ENCODE results near the gene PGP.

Gene PGP

DNA sequence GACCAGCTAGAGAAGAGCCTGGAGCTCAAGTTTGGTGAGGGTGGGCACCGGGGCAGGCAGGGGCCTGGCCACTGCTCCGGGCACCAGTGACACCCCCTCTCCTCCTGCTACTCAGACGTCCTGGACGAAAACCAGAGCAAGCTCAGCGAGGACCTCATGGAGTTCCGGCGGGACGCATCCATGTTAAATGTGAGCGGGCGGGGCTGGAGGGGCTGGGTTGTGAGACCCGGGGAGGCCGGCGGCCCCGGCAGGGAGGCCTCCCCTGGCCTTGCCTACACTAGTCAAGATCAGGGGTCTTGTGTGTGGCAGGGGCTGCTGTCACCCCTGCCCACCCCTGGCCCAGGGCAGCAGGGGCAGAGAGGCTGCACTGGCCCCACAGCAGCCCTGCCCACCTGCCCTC lies 41.3 kb downstream of the PGP start:
- no peak overlapping the region for H3K27ac ChIP-seq
- TF ChIP-seq, protein P1, sequence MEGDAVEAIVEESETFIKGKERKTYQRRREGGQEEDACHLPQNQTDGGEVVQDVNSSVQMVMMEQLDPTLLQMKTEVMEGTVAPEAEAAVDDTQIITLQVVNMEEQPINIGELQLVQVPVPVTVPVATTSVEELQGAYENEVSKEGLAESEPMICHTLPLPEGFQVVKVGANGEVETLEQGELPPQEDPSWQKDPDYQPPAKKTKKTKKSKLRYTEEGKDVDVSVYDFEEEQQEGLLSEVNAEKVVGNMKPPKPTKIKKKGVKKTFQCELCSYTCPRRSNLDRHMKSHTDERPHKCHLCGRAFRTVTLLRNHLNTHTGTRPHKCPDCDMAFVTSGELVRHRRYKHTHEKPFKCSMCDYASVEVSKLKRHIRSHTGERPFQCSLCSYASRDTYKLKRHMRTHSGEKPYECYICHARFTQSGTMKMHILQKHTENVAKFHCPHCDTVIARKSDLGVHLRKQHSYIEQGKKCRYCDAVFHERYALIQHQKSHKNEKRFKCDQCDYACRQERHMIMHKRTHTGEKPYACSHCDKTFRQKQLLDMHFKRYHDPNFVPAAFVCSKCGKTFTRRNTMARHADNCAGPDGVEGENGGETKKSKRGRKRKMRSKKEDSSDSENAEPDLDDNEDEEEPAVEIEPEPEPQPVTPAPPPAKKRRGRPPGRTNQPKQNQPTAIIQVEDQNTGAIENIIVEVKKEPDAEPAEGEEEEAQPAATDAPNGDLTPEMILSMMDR (conservative IDR thresholded peaks at IDR 0.05), result no peak

DNA sequence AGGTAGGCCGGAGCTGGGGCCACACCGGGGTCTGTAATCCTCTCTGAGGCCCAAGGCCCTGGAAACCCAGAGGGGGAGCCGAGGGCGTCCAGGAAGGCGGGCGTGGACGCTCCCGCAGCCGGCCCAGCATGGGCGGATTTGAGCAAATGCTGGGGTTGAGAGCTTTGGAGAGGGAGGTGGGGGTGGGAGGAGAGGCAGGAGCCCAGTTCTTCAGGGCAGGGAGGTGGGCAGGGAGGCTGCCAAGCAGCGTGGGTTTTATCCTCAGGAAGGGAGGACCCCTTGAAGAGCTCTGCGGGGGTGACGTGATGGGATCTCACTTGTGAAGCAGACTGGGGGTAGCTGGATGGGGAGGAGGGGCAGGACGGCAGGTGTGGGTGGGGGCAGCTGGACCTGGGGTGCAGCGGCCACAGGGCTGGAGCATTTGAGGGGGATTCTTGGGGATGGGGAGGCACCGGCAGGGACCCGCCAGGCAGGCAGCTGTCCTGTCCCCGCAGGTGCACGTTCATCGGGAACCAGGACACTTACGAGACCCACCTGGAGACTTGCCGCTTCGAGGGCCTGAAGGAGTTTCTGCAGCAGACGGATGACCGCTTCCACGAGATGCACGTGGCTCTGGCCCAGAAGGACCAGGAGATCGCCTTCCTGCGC lies 41.8 kb downstream of the PGP start:
- no peak overlapping the region for H3K27ac ChIP-seq
- TF ChIP-seq, protein P1 (conservative IDR thresholded peaks at IDR 0.05), result no peak

DNA sequence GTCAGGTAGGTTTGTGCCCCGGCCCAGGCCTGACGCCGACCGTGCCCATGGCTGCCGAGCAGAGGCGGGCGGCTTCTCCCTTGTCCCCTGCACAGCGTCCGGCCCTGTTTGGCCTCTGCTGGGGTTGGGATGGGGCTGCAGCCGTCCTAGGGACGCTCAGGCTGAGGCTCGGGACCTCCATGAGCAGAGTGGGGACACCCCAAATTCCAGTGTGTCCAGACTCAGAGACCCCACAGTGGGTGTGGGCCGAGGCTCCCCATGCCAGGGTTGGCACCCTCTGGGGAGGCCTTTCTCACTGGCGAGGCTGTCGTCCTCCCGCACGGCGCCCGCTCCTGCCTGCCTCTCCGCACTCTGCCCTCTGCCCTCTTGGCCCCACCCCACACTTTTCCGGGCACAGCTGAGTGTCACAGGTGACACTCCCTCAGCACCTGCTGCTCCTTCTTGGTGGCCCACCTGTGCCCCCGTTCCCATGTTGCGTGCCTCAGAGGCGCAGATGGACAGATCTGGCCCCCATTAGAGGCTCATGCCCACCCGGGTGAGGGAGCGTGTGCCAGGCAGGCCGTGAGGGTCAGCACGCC lies 43.0 kb downstream of the PGP start:
- no peak overlapping the region for H3K27ac ChIP-seq
- TF ChIP-seq, protein P1 (conservative IDR thresholded peaks at IDR 0.05), result no peak

DNA sequence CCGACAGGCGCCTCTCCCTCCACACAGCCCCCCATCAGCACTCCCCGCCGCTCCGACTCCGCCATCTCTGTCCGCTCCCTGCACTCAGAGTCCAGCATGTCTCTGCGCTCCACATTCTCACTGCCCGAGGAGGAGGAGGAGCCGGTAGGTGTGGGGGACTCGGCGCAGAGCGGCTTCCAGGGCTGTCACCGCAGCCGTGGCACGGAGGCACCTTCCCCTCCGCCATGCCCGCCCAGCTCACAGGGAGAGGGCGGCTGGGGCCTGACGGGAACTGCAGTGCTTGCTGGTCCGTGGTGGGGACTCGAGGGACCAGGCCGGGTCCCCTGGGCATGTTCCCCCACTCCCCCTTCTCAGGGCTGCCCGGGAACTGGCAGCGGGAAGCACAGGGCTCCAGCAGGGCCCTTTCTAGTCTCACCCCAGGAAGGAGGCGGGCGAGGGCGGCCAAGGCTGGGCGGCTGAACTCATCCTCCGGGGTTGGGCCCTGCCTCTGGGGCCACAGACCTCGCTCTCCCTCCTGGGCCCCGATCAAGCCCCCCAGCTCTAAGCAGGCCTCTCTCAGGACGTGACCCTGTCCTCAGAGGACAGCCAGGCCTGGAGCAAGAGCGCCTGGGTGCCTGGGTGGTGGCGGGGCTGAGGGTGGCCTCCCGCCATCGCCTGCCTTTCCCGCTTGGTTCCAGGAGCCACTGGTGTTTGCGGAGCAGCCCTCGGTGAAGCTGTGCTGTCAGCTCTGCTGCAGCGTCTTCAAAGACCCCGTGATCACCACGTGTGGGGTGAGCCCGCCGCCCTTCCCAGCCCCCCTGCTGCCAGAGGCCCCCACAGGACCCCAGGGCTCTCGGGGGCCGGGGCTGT lies 43.8 kb downstream of the PGP start:
- TF ChIP-seq, protein P1 (conservative IDR thresholded peaks at IDR 0.05), result no peak
- H3K27ac ChIP-seq, result no peak overlapping the region

DNA sequence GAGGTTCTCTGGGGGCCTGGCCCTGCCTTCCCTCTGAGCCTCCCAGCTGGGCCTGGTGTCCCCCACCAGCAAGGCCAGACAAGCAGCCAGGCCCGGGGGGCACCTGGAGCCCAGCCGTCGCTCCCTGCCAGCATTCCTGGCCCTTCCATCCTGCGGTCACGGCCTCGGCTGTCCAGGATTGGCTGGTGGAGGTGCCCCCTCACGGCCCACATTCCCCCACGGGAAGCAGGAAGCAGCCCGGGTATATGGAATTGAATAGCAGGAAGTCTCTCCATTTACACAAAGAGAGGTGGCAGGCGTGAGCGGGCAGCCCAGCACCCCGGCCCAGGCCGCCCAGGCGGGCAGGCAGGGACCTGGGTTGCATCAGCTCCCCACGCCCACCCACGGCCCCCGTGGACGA lies 44.6 kb downstream of the PGP start:
- TF ChIP-seq, protein P1 (conservative IDR thresholded peaks at IDR 0.05), result no peak
- no peak overlapping the region for H3K27ac ChIP-seq

DNA sequence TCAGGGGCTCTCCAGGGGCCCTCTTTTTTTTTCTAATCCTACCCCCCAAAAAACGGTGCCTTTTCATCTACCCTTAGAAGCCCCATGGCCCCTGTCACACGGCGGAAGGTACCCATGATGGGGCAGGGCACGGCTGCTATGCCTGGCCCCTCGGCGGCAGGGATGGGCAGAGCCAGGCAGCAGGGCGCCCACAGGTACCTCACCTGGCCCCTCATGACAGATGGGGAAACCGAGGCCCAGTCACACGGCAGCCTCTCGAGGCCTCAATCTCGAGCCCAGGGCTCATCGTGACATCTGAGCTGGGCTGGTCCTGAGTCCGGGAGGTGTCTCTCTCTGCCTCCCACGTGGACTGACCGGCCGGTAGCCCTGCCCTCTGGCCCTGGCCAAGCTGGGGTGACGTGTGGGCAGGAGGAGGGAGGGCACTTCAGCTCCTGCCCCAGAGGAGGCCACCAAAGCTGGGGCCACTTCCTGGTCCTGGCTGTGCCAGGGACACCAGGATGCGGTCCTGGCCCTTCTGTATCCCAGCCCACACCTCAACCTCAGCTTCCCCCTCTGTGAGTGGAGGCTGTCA lies 47.5 kb downstream of the PGP start:
- TF ChIP-seq, protein P1 (conservative IDR thresholded peaks at IDR 0.05), result no peak
- no peak overlapping the region for H3K27ac ChIP-seq
